ENCODE data around the gene C1RL. TPM values are rescaled to one million over a fixed set of nuclear protein-coding genes. Genes with fewer than 3 reads are reported as not detected.

Gene C1RL
- total RNA-seq, 8 experiments from 2014 or later, result 1.5 to 61.5 (median 11.1) TPM

Other genes starting within 250 kb of the C1RL start
- gene TPI1, start 241.7 kb downstream of the C1RL start, total RNA-seq, result 100 to 1,000 TPM; 544 to 781 (median 685) TPM
- gene SPSB2, start 235.9 kb downstream of the C1RL start, total RNA-seq, result 10 to 100 TPM in 3 of 8 experiments, 1 to 10 TPM in 5; 6.3 to 13.6 (median 8.3) TPM
- gene LRRC23, start 204.4 kb downstream of the C1RL start, total RNA-seq, result 10 to 100 TPM in 3 of 8 experiments, 1 to 10 TPM in 5; 4.1 to 51.0 (median 7.1) TPM
- gene ENO2, start 194.6 kb downstream of the C1RL start, total RNA-seq, result 100 to 1,000 TPM in 5 of 8 experiments, 1 to 10 TPM in 3; 2.6 to 399 (median 169) TPM
- gene ATN1, start 181.3 kb downstream of the C1RL start, total RNA-seq, result 10 to 100 TPM in 6 of 8 experiments, 1 to 10 TPM in 2; 4.3 to 51.5 (median 15.8) TPM
- not detected for gene RNU7-1, start 165.4 kb downstream of the C1RL start, total RNA-seq
- 100 to 1,000 TPM; 150 to 828 (median 513) TPM for gene C12orf57, start 165.2 kb downstream of the C1RL start, total RNA-seq
- 1 to 10 TPM in 2 of 8 experiments, under 1 TPM in 6; 0.22 to 2.4 (median 0.88) TPM for gene PTPN6, start 157.9 kb downstream of the C1RL start, total RNA-seq
- gene PHB2, start 138.6 kb downstream of the C1RL start, total RNA-seq, result 100 to 1,000 TPM; 146 to 327 (median 222) TPM
- gene EMG1, start 138.3 kb downstream of the C1RL start, total RNA-seq, result 10 to 100 TPM; 19.5 to 53.0 (median 31.6) TPM
- gene LPCAT3, start 90.7 kb downstream of the C1RL start, total RNA-seq, result 100 to 1,000 TPM in 1 of 8 experiments, 10 to 100 TPM in 5, 1 to 10 TPM in 2; 7.8 to 168 (median 19.7) TPM
- 100 to 1,000 TPM in 3 of 8 experiments, 10 to 100 TPM in 1, 1 to 10 TPM in 4; 1.3 to 909 (median 17.9) TPM for gene C1S, start 48.5 kb downstream of the C1RL start, total RNA-seq
- gene C1R, start 16.8 kb downstream of the C1RL start, total RNA-seq, result 100 to 1,000 TPM in 1 of 8 experiments, 10 to 100 TPM in 3, 1 to 10 TPM in 3, under 1 TPM in 1; 0.79 to 747 (median 6.4) TPM
- gene RBP5, start 19.7 kb upstream of the C1RL start, total RNA-seq, result 1 to 10 TPM in 5 of 8 experiments, under 1 TPM in 3; 0.38 to 5.4 (median 1.4) TPM
- gene CLSTN3, start 21.2 kb upstream of the C1RL start, total RNA-seq, result 10 to 100 TPM; 15.1 to 62.6 (median 44.1) TPM
- gene PEX5, start 80.5 kb upstream of the C1RL start, total RNA-seq, result 10 to 100 TPM; 26.8 to 39.9 (median 33.0) TPM
- gene ACSM4, start 194.9 kb upstream of the C1RL start, total RNA-seq, result not detected

Measured in motor neuron (in vitro differentiated cells).